SK-N-MC (cell line): ENCODE data around the gene MPV17L2.

Experiments
- EZH2 ChIP-seq: fragments of 200-600 bp; sonication (generic); IDR thresholded peaks from one replicate; pipeline ENCODE4 v1.6.1; 2017; ENCODE audit warnings: antibody characterized with exemption
- FOXP2 ChIP-seq: optimal IDR thresholded peaks from 2 replicates; pipeline ENCODE3; 2011; ENCODE audit warnings: mild to moderate bottlenecking, moderate library complexity; ENCODE audit not compliant: insufficient read depth; ENCODE audit errors: extremely low read length, control extremely low read depth
- POLR2AphosphoS5 ChIP-seq: IDR thresholded peaks from 2 replicates; pipeline ENCODE4 v1.6.1; 2012; ENCODE audit warnings: mild to moderate bottlenecking, low read depth, low read length, borderline replicate concordance

- TF ChIP-seq EZH2 (no peak), POLR2AphosphoS5 (no peak), FOXP2 (no peak)
Measured at GRCh38 chr19:18158467-18158866, 34.6 kb upstream of the MPV17L2 start.
